Trophoblast cell (in vitro differentiated cells and primary cell): ENCODE data around the gene PRDM16.

Experiments
- DNase-seq, 2 donors: peaks; one replicate each; pipeline ENCODE4 v3.0.0-alpha.2; 2016
- H2AFZ ChIP-seq: 2 replicates; pipeline ENCODE4 v1.6.1; 2013; ENCODE audit warnings: low read length, moderate library complexity, mild to moderate bottlenecking; ENCODE audit not compliant: insufficient read depth, poor library complexity
- H2AK5ac ChIP-seq: 2 replicates; pipeline ENCODE4 v1.6.1; 2013; ENCODE audit warnings: mild to moderate bottlenecking, low read length
- H2BK120ac ChIP-seq: 2 replicates; pipeline ENCODE4 v1.6.1; 2013; ENCODE audit warnings: low read length, mild to moderate bottlenecking, moderate library complexity; ENCODE audit not compliant: insufficient read depth, poor library complexity
- H2BK12ac ChIP-seq: 2 replicates; pipeline ENCODE4 v1.6.1; 2013; ENCODE audit warnings: mild to moderate bottlenecking, low read length, moderate library complexity
- H2BK5ac ChIP-seq: 2 replicates; pipeline ENCODE4 v1.6.1; 2013; ENCODE audit warnings: low read length, low read depth, moderate library complexity, mild to moderate bottlenecking; ENCODE audit not compliant: poor library complexity
- H3K14ac ChIP-seq: 2 replicates; pipeline ENCODE4 v1.6.1; 2013; ENCODE audit warnings: mild to moderate bottlenecking, low read length
- H3K18ac ChIP-seq: 2 replicates; pipeline ENCODE4 v1.6.1; 2013; ENCODE audit warnings: mild to moderate bottlenecking, low read length
- H3K23ac ChIP-seq: 2 replicates; pipeline ENCODE4 v1.6.1; 2013; ENCODE audit warnings: low read length
- H3K27ac ChIP-seq: 2 replicates; pipeline ENCODE4 v1.5.1; 2013; ENCODE audit warnings: low read depth, mild to moderate bottlenecking, inconsistent platforms, low read length, moderate library complexity
- H3K27me3 ChIP-seq: 2 replicates; pipeline ENCODE4 v1.6.1; 2013; ENCODE audit warnings: inconsistent platforms, mild to moderate bottlenecking, low read length, moderate library complexity; ENCODE audit not compliant: insufficient read depth
- H3K36me3 ChIP-seq, 2 experiments: 1 replicate in 1 of 2; 2 replicates in 1 of 2; pipeline ENCODE4 v1.6.1; 2013; ENCODE audit warnings: low read length in 2 of 2, mild to moderate bottlenecking in 2 of 2, moderate library complexity in 1 of 2; ENCODE audit not compliant: insufficient read depth in 2 of 2, control insufficient read depth in 1 of 2
- H3K4ac ChIP-seq: 2 replicates; pipeline ENCODE4 v1.6.1; 2013; ENCODE audit warnings: low read depth, mild to moderate bottlenecking, low read length, moderate library complexity
- H3K4me1 ChIP-seq, 2 experiments: 1 replicate in 1 of 2; 2 replicates in 1 of 2; pipeline ENCODE4 v1.6.1; 2013; ENCODE audit warnings: low read length in 2 of 2, mild to moderate bottlenecking in 2 of 2, moderate library complexity in 1 of 2; ENCODE audit not compliant: insufficient read depth in 2 of 2, control insufficient read depth in 1 of 2
- H3K4me2 ChIP-seq: 2 replicates; pipeline ENCODE4 v1.6.1; 2013; ENCODE audit warnings: inconsistent platforms, mild to moderate bottlenecking, low read length, moderate library complexity
- H3K4me3 ChIP-seq: 2 replicates; pipeline ENCODE4 v1.5.1; 2013; ENCODE audit warnings: mild to moderate bottlenecking, low read depth, low read length, inconsistent platforms
- H3K79me1 ChIP-seq: one replicate; pipeline ENCODE4 v1.6.1; 2013; ENCODE audit warnings: low read length
- H3K79me2 ChIP-seq: 2 replicates; pipeline ENCODE4 v1.6.1; 2013; ENCODE audit warnings: low read length, mild to moderate bottlenecking; ENCODE audit not compliant: control insufficient read depth, insufficient read depth, poor library complexity
- H3K9ac ChIP-seq: 2 replicates; pipeline ENCODE4 v1.6.1; 2013; ENCODE audit warnings: mild to moderate bottlenecking, low read length
- H3K9me3 ChIP-seq: 2 replicates; pipeline ENCODE4 v1.6.1; 2013; ENCODE audit warnings: low read depth, mild to moderate bottlenecking, control low read depth, inconsistent platforms, low read length; ENCODE audit not compliant: insufficient read depth
- H4K12ac ChIP-seq: 2 replicates; pipeline ENCODE4 v1.6.1; 2013; ENCODE audit warnings: low read depth, mild to moderate bottlenecking, low read length, moderate library complexity
- H4K8ac ChIP-seq: 2 replicates; pipeline ENCODE4 v1.6.1; 2013; ENCODE audit warnings: low read depth, mild to moderate bottlenecking, low read length, moderate library complexity
- H4K91ac ChIP-seq: one replicate; pipeline ENCODE4 v1.6.1; 2013; ENCODE audit warnings: low read depth, mild to moderate bottlenecking, low read length, moderate library complexity
- WGBS: extraction: QIAGEN DNeasy Blood & Tissue Kit; methylation state at CpG from one replicate; pipeline ENCODE4 v1.1.7; 2013; ENCODE audit warnings: missing lambda C conversion rate; ENCODE audit not compliant: insufficient read length, insufficient coverage; ENCODE audit errors: extremely low coverage; 5-methylcytosine and 5-hydroxymethylcytosine counted together

Gene PRDM16

DNA sequence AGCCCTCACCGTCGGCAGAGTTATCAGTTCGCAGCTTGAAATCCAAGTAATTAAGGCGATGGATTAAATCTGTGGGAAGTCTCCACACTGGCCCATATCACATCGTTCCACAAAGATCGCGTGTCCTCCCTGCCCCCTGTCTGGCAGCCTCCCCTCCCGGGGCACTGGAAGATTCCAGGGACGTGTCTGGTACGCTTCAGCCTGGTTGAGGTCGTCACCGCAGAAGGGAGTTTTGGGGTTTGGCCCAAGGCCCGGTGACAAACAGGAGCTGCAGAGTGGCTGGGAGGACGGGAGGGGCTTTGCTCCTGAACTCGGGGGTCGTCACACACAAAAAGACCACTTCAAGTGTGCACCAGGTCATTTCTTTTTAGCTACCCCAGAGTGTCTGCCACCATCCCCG, 51.1 kb downstream of the PRDM16 start:
- WGBS: no CpG with 5 or more reads among the region's 17 CpGs
- DNase-seq: no peak
- Histone ChIP-seq H3K79me1 (no peaks in the 10 kb centered on the region), H4K12ac (no peak overlapping the region), H3K4me3 (no peak overlapping the region), H3K18ac (no peak overlapping the region), H3K9me3 (peaks cover 4% of the 10 kb centered on the region), H3K23ac (no peak overlapping the region), H3K36me3 (no peaks in the 10 kb centered on the region), H3K4ac (no peak overlapping the region), H2AFZ (no peak overlapping the region), H3K4me2 (no peak overlapping the region), H3K27ac (no peak overlapping the region), H3K14ac (no peak overlapping the region), H4K8ac (no peak overlapping the region), H2BK120ac (no peak overlapping the region), H2AK5ac (no peak overlapping the region), H3K9ac (no peak overlapping the region), H3K4me1 (no peaks in the 10 kb centered on the region), H2BK5ac (no peak overlapping the region), H2BK12ac (no peak overlapping the region), H3K27me3 (no peaks in the 10 kb centered on the region), H4K91ac (no peak overlapping the region), H3K79me2 (no peaks in the 10 kb centered on the region)

GRCh38 chr1:3120994-3121393, 52.0 kb downstream of the PRDM16 start:
- H4K12ac ChIP-seq: no peak overlapping the region
- DNase-seq: no peak
- H3K9me3 ChIP-seq: peaks cover 4% of the 10 kb centered on the region
- no peaks in the 10 kb centered on the region for H3K27me3 ChIP-seq
- H3K27ac ChIP-seq: no peak overlapping the region
- no peak overlapping the region for H3K18ac ChIP-seq
- H2BK5ac ChIP-seq: no peak overlapping the region
- H3K14ac ChIP-seq: no peak overlapping the region
- H2BK12ac ChIP-seq: no peak overlapping the region
- no peak overlapping the region for H3K9ac ChIP-seq
- H2AFZ ChIP-seq: no peak overlapping the region
- H3K4me3 ChIP-seq: no peak overlapping the region
- no peaks in the 10 kb centered on the region for H3K79me1 ChIP-seq
- no peak overlapping the region for H2BK120ac ChIP-seq
- no peaks in the 10 kb centered on the region for H3K79me2 ChIP-seq
- no peaks in the 10 kb centered on the region for H3K36me3 ChIP-seq
- no peak overlapping the region for H2AK5ac ChIP-seq
- H3K4me1 ChIP-seq: no peaks in the 10 kb centered on the region
- WGBS: no CpG with 5 or more reads among the region's 14 CpGs
- no peak overlapping the region for H4K8ac ChIP-seq
- H3K4ac ChIP-seq: no peak overlapping the region
- no peak overlapping the region for H3K4me2 ChIP-seq
- no peak overlapping the region for H4K91ac ChIP-seq
- no peak overlapping the region for H3K23ac ChIP-seq

DNA sequence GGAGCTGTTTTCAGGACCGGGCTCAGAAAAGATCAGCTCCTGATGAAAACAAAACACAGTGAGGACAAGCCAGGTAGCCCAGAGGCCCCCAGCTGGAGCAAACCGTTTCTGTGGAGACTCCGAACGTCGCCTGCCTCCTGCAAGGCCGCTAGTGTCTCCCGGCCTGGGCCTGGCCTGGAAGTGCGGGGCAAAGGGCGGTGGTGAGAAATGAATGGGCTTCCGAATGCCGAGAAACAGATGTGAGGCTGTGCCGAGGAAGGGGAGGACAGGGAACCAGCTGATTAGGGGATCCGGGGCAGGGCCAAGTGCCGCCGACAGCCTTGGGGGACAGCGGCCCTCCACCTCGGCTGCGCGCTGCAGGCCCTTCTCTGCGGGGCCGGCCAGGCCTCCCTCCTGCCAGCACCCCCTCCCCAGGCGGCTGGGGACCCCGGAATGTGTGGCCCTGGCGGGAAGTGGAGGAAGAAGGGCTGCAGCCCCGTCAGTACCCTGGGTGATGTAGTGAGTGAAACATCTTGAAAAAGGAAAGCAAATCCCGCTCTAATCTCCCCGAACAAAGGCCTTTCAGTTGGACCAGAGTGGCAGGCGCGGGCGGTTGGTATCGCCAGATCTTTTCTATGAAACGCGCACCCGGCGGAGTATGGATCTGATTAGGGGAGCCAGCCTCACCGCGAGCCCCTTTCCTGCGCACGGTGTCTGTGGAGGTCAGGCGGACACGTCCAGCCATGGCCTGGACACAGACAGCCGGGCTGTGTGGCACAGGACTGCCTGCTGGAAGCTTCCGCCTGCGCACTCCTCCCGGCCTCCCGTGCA, 52.6 kb downstream of the PRDM16 start:
- Histone ChIP-seq H2BK120ac (no peak overlapping the region), H3K9me3 (peaks cover 4% of the 10 kb centered on the region), H3K36me3 (no peaks in the 10 kb centered on the region), H3K79me2 (no peaks in the 10 kb centered on the region), H4K8ac (no peak overlapping the region), H3K4me1 (no peaks in the 10 kb centered on the region), H3K4me3 (no peak overlapping the region), H2BK5ac (no peak overlapping the region), H4K12ac (no peak overlapping the region), H3K79me1 (no peaks in the 10 kb centered on the region), H3K4ac (no peak overlapping the region), H3K4me2 (no peak overlapping the region), H3K14ac (no peak overlapping the region), H2AFZ (no peak overlapping the region), H3K18ac (no peak overlapping the region), H2AK5ac (no peak overlapping the region), H3K23ac (no peak overlapping the region), H3K9ac (no peak overlapping the region), H3K27ac (no peak overlapping the region), H4K91ac (no peak overlapping the region), H2BK12ac (no peak overlapping the region), H3K27me3 (no peaks in the 10 kb centered on the region)
- no peak for DNase-seq
- no CpG with 5 or more reads among the region's 46 CpGs for WGBS

- Histone ChIP-seq H3K4ac (no peak overlapping the region), H3K18ac (no peak overlapping the region), H4K12ac (no peak overlapping the region), H2BK120ac (no peak overlapping the region), H3K9ac (no peak overlapping the region), H3K27me3 (no peaks in the 10 kb centered on the region), H4K8ac (no peak overlapping the region), H3K79me1 (no peaks in the 10 kb centered on the region), H3K27ac (no peak overlapping the region), H2BK5ac (no peak overlapping the region), H2BK12ac (no peak overlapping the region), H2AK5ac (no peak overlapping the region), H3K4me2 (no peak overlapping the region), H3K4me1 (no peaks in the 10 kb centered on the region), H3K14ac (no peak overlapping the region), H3K23ac (no peak overlapping the region), H3K9me3 (peaks cover 4% of the 10 kb centered on the region), H2AFZ (no peak overlapping the region), H3K4me3 (no peak overlapping the region), H3K36me3 (no peaks in the 10 kb centered on the region), H3K79me2 (no peaks in the 10 kb centered on the region), H4K91ac (no peak overlapping the region)
- WGBS: no CpG with 5 or more reads among the region's 12 CpGs
- DNase-seq: no peak
These were observed 53.3 kb downstream of the PRDM16 start for GRCh38 chr1:3122311-3122710.
